GM12801 (cell line): Measurements from ENCODE around the gene KRT7.

Experiments used
- CTCF ChIP-seq: IDR thresholded peaks from one replicate; pipeline ENCODE4 v1.5.1; 2011; ENCODE audit warnings: control low read depth; ENCODE audit not compliant: insufficient read length; ENCODE audit errors: extremely low read depth

KRT7 gene

GRCh38 chr12:52222692-52223091 is 10.4 kb upstream of the KRT7 start:
- TF ChIP-seq CTCF = no peak

- TF ChIP-seq CTCF = no peak
These were observed 9.5 kb upstream of the KRT7 start for GRCh38 chr12:52223406-52224039.

GRCh38 chr12:52224151-52224550 is 8.9 kb upstream of the KRT7 start:
- TF ChIP-seq CTCF = no peak

- no peak for TF ChIP-seq CTCF
These were observed 7.3 kb upstream of the KRT7 start for GRCh38 chr12:52225752-52226151.

- TF ChIP-seq CTCF = no peak
These were observed 6.6 kb upstream of the KRT7 start for GRCh38 chr12:52226446-52226845.

- no peak for TF ChIP-seq CTCF
These were observed 5.4 kb upstream of the KRT7 start for GRCh38 chr12:52227606-52228166.

GRCh38 chr12:52228366-52228765 is 4.7 kb upstream of the KRT7 start:
- TF ChIP-seq CTCF = no peak
